Sigmoid colon (tissue), 4 donors: ENCODE data around the gene PHF23.

Experiments used
- CTCF ChIP-seq, 4 experiments: fragments of 450-650 bp in 3 of 4; fragments of 200-600 bp in 1 of 4; IDR thresholded peaks; one replicate each; pipeline ENCODE4 v1.5.1; 2016 to 2019; ENCODE audit warnings: antibody characterized with exemption in 4 of 4, mild to moderate bottlenecking in 3 of 4, moderate library complexity in 2 of 4
- EP300 ChIP-seq, 4 donors: sonication (generic); formaldehyde crosslinking; IDR thresholded peaks; one replicate each; pipeline ENCODE4 v1.6.1; 2017; ENCODE audit warnings: antibody characterized with exemption in 4 of 4
- POLR2A ChIP-seq, 2 donors: fragments of 450-650 bp; IDR thresholded peaks; one replicate each; pipeline ENCODE4 v1.6.1; 2016; ENCODE audit warnings: antibody characterized with exemption in 2 of 2, mild to moderate bottlenecking in 2 of 2, moderate library complexity in 2 of 2
- POLR2AphosphoS5 ChIP-seq, 4 donors: sonication (generic); formaldehyde crosslinking; IDR thresholded peaks; one replicate each; pipeline ENCODE4 v1.6.1; 2017; ENCODE audit warnings: antibody characterized with exemption in 4 of 4

- TF ChIP-seq POLR2A (IDR thresholded peaks at IDR 0.05) (no peak), CTCF (IDR thresholded peaks at IDR 0.05) (no peak), EP300 (IDR thresholded peaks at IDR 0.05) (no peak), POLR2AphosphoS5 (IDR thresholded peaks at IDR 0.05) (no peak)
Observed at GRCh38 chr17:7207120-7208001, 31.9 kb downstream of the PHF23 start.
